T follicular helper cell (primary cell): ENCODE results near the gene TOM1L2.
A peak's percentile ranks its signal among the peaks of the same experiment; 100 is the strongest.
"Not testable (repeated sequence)": the region's sequence is repeated elsewhere in the genome, so short reads cannot be mapped to it uniquely, and the experiment has no call there.

Source experiments
- DNase-seq: peaks from one replicate; pipeline ENCODE4 v3.0.0-alpha.2; 2020; ENCODE audit warnings: low read depth

Gene TOM1L2

DNA sequence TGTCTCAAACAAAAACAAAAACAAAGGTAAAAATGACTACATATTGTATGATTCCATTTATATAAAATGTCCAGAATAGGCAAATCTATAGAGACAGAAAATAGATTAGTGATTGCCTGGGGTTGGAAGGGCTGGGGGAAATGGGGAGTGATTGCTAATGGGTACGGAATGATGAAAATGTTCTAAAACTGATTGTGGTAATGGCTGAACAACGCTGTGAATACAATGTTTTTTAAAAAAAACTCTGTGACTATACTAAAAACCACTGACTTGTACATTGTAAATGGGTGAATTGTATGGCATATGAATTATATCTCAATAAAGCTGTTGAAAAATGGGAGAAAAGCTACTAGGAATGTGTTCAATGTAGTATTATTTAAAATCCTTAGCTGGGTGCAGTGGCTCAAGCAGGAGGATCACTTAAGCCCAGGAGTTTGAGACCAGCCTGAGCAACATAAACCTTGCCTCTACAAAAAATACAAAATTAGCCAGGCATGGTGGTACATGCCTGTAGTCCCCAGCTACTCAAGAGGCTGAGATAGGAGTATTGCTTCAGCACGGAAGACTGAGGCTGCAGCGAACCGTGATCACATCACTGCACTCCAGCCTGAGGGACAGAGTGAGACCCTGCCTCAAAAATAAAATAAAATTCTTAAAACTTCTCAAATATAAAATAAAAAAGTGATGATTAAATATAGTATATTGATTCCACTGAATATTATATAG lies 47.9 kb downstream of the TOM1L2 start:
- no peak for DNase-seq

DNA sequence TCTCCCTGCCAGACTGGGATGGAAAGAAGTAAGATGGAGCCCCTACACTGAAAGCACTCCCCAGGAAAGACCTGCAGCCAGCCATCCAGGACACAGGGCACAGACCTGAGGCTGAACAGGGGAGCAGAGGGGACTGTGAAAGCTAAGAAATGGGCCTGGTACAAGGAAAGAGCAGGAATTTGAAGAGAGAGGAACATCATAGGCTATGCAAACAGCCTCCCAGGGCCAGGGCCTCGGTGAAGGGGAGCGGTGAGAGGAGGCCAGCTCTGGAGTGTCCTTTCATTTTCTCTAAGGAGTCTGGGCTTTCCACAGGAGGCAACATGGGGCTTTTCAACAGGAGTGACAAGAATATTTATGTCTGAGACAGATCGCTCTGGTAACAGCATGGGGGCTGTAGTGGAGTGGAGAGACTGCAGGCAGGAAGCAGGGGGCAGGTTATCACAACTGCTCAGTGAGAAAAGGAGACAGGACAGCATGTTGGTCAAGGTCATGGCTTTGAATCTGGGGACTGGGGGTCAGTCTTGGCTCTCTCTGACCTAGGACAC lies 50.1 kb downstream of the TOM1L2 start:
- no peak for DNase-seq

DNA sequence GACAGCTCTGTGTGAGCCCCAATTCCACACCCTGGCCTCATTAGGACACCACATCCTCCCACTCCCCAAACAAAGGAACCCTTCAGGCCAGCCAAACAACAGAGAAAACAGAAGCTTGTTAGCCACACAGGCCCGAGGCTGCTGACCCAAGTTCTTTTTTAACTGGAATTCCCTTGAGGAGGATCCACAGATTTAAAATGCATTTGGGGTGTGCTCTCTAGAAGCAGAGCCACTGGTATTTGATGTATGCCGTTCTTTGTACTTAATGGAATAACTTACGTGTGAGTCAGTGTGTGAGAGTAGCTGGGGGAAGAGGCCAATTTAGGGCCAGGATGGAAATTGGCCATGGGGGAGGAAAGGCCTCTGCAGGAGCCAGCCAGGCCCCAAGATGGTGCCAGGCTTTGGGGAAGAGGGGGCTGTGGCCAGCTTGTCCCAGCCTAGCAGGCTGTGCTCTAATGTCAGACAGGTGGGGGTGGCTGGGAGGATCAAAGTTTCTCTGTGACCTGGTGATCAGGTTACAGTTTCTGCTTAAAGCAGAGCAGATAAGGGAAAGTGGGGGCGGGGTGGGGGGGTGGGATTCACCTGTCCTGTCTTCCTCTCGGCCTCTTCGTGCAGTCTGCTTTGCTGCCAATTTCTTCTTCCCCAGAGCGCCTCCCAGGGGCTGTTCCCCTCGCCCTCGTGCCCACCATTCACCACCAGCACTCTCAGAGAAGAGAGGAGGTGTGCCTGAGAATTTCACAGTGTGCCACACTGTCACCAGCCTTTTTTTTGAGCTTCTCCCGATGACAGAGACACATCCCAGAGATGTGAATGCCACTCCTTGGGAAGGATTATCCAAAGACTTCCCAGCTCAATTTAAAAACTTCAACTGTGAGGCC lies 50.8 kb downstream of the TOM1L2 start:
- DNase-seq = no peak

DNA sequence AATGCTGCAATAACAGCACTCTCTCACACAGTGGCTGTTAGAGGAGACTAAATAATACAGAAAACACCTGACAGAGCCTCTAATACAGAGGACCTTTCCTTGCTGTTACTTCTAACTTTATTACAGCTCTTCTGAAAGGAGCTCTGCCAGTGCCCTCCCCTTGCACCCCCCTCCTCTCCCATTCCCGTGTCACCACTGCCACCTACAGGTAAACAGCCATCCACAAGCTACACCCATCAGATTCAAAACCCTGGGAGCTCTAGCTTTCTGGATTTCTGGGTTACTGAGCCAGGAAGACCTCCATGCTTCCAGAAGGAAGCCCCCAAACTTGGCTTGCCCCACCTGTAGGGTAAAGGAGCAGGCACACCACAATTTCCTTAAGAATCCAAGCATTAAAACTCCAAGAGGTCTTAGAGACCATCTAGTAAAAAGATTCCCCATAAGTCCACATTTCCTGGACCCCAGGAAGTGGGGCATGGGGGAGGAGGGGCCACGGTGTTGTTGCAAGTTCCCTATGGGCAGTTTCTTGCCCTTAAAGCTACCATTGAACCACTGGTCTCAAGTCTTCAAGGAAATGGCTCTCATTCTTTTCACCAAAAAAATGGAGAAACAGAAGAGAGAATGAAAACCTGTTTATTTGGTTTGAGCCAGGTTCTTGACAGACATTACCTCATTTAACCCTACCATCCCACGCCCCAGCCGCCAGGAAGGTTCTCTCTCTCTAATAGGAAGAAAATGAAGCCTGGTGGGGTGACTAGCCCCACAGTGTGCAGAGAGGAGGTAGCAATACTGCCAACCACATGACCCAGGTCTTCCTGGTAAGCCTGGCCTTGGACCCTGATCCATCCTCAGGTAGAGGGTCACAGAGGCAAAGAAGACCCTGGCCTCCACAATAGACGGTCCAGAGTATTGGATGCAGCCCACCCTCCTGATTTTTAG lies 52.8 kb downstream of the TOM1L2 start:
- DNase-seq = peak; percentile 60

DNA sequence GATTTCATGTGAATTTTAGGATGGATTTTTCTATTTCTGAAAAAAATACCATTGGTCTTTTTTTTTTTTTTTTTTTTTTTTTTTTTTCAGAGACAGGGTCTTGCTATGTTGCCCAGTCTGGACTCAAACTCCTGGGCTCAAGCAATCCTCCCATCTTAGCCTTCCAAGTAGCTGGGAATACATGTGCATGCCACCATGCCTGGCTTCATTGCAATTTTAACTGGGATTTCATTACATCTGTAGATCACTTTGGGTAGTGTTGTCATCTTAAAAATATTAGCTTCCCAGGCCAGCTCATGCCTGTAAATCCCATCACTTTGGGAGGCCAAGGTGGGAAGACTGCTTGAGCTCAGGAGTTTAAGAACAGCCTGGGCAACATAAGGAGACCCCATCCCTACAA lies 54.8 kb downstream of the TOM1L2 start:
- DNase-seq = no peak

DNA sequence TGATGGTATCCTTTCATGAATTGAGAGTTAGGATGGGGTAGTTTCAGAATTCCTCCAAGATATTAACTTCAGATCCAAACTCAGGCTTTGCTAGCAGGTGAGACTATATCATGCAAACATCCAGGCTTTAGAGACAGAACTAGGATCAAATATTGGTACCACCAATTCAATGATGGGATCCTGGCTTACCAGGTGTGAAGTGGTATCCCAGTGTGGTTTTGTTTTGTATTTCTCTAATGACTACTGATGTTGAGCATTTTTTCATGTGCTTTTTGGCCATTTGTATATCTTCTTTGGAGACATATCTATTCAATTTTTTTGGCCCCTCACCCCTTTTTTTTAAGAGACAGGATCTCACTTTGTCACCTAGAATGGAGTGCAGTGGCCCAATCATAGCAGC lies 57.0 kb downstream of the TOM1L2 start:
- DNase-seq = no peak

DNA sequence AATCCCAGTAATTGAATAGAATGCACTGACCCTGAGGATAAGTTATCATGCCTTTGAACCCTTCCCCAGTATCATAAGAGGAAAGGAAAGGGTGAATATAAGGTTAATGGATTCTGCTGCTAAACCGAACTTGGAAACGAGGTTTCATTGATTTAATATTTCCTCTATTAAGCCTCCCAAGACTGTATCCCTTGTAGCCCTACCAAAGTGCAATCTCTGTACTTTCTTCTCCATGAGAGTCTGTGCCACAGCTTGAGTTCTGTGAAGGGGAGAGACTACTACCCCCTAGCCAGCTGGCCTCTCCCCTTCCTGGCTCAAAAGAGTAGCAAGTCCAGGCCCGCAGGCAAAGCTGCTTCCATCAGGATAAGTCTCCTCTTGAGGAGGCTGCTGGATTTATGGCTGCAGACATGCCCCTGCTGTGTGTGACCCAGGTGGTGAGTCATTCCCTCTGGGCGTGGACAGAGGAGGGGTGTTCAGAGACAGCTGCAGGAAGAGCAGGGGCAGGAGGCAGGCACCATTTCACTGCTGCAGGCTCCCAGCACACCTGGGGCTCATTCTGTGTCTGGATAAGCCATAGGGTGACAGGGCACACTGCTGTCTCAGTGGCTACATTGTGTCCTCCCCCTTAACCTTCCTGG lies 58.4 kb downstream of the TOM1L2 start:
- DNase-seq = no peak

DNA sequence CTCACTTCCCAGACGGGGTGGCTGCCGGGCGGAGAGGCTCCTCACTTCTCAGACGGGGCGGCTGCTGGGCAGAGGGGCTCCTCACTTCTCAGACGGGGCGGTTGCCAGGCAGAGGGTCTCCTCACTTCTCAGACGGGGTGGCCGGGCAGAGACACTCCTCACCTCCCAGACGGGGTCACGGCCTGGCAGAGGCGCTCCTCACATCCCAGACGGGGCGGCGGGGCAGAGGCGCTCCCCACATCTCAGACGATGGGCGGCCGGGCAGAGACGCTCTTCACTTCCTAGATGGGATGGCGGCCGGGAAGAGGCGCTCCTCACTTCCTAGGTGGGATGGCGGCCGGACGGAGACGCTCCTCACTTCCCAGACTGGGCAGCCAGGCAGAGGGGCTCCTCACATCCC lies 59.9 kb downstream of the TOM1L2 start:
- not testable (repeated sequence) for DNase-seq

DNA sequence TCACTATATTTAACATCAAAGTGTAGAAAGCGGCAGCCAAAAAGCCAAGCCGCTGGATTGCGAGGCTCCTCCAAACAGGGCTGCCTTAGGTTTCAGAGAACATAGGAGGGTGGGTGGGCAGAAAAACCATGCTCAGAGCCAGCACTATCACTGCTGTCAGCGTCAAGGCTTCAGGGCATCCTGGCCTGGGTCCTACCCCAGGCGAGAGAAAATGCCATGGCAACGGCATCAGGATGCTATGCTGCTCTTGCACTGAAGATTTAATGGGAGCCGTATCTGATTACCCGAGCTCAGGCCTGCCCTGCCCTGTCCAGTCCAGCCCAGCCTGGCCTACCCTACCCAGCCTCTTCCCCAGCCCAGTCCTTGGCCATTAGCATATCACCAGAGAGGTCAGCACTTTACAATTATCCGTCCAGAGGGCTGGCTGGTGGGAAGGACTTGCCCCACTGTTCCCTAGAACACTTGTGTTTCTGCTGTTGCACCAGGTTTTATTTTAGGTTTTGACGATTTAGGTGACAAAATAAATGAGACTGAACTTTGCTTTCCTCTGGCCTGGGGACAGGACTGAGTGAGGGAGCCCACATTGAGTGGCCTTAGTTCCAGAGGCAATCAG lies 61.1 kb downstream of the TOM1L2 start:
- no peak for DNase-seq

DNA sequence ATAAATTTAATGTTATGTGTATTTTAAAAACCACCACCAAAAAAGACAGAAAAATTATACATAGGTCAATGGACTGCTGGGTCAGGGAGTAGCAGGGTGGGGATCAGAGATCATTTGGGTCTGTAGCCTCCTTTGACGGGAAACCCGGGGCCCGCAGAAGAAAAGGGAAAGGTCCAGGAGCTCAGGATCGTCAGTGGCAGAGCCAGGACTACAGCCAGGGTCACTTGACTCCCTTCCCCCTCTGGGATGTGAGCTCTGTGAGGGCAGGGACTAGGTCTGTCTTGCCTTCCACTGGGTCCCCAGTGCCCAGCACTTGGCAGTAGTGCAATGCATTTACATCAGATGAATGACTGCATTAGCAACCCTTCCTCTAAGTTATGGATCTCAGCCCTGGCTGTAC lies 62.1 kb downstream of the TOM1L2 start:
- no peak for DNase-seq

DNA sequence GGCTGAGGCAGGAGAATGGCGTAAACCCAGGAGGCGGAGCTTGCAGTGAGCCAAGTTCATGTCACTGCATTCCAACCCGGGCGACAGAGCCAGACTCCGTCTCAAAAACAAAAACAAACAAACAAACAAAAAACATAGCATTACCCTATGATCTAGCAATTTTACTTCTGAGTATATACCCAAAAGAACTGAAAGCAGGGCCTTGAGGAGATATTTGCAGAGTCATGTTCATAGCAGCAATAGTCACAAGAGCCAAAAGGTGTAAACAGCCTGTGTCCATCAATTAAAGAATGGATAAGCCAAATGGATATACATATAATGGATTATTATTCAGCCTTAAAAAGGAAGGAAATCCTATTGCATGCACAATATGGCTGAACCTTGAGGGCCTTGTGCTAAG lies 63.1 kb downstream of the TOM1L2 start:
- no peak for DNase-seq

DNA sequence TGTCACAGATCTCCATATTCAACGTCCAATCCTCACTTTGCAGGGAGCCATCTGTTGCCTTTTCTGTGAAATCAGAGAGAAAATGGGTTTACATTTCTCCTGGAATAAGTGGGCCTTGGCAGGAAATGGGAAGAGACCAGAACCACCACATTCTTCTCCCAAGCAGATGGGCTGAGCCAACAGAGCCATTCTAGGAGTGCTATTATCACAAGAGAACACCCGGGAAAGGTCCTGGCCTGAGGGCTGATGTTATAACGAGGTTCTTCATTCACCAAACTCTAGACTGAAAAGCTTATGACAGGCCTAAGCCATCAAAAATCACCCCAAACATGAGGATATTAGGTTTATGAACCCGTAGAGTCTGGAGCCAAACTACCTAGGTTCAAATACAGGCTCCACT lies 64.7 kb downstream of the TOM1L2 start:
- DNase-seq = no peak

DNA sequence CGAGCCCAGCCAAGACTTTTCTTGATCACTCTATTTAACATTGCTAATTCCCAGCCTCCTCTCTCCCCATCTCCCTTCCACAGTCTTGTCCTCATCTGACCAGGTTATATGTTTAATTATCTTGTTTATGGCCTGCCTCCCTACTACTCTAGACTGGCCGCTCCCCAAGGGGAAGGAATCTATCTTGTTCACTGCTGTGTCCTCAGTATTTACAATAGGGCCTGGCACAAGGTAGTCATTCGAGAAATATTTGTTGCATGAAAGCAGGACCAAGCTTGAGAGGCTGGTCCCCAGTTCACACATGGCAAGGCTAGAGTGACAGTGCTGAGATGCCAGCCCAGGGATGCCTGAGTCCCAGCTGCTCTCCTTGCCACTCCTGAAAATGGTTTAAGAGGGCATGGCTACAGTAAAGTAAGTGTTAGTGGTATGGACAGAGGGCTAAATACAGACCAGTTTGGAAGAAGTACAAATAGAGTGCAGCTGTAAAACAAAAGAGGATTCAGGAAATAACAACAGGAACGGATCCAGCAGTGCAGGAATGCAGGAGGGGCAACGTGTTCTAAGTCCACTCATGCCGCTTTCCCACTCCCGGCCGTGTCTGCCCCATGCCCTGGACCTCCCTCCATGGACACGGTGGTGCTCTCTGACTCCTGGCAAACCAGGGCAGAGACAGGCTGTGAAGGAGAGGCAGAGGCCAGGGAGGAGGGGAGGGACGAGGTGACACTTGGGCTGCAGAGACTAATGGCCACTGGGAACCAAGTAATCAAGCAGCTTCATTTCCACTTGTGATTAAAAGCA lies 65.6 kb downstream of the TOM1L2 start:
- no peak for DNase-seq

DNA sequence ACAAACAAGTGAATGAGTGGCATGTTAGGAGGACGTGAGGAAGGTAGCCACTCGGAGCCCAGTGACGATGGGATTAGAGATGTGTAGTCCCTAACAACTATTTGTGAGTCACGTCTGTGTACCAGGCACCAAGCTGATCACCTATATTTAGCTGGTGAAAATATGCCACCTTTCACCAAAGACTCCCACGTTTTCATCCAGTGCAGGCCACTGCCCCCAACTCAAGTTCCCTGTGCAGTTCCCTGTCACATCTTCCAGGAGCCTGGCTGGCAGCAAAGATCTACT lies 67.2 kb downstream of the TOM1L2 start:
- no peak for DNase-seq

DNA sequence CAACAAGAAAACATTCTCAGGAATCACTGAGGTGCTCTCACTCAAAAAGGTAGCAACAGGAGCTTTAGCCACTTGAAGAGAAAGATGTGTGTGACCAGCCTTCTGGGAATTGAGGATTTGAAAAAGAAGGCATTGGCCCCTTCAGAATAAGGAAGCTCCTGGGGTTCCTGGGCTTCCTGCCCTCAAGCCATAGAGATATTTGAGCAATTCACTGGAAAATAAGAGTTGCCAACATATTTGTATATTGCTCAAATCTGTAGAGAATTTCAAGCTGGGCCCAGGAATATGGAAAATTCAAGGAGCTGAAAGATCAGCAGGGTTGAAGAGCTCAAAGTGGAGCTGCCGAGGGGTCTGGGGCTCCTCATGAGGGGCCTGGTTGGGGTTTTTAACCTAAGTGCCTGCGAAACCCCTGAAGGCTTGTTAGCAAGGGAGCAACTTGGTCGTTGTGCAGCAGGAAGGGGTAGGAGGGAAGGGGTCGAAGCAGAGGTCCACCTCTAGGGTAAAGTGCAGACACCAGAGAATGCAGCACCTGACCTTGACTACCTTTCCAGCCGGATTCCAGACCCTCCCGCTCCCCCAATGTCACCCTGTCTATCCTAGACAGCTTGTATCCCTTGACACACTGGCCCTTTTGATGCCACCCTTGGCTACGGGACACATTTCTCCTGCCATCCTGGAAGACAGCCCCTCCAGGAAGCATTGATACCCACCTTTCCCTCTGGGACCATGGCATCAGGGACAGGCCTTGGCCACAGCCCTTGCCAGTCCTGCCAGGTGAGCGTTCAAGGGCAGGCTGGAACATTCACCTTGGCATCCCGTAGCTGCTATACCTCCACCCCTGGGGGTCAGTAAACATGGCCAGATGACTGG lies 67.8 kb downstream of the TOM1L2 start:
- no peak for DNase-seq

DNA sequence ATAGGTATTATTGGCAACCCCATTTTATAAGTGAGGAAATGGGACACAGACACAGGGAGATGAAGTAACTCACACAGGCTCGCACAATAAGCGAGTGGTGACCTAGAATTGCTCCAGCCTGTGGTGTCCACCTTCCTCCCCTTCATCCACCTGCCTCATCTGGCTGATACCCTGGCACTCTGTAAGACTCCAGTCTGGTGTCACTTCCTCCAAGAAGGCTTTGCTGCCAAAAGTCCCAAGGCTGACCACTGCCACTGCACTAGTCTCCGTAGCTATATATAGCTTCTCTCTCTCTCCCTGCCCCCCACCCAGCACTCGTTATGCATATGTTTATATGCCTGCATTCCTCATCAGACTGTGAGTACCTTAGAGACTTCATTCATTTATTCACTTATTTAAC lies 69.3 kb downstream of the TOM1L2 start:
- DNase-seq = no peak

DNA sequence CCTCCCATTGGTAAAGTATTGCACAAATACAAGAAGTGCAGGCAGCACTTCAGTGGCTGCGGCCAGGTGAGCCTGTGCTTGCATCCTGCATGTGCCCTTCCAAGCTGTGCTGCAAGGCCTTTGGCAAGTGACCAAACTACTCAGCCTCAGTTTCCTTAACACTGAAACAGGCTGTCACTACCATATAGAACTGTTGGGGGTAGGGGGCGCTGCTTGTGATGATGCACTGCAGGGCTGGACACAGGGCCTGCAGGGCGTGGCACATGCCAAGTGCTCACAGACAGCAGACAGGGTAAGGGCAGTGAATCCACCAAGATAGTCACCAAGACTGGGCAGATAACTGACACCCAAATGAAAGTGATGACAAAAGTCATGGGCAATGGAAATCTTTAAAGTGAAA lies 69.8 kb downstream of the TOM1L2 start:
- DNase-seq = no peak

DNA sequence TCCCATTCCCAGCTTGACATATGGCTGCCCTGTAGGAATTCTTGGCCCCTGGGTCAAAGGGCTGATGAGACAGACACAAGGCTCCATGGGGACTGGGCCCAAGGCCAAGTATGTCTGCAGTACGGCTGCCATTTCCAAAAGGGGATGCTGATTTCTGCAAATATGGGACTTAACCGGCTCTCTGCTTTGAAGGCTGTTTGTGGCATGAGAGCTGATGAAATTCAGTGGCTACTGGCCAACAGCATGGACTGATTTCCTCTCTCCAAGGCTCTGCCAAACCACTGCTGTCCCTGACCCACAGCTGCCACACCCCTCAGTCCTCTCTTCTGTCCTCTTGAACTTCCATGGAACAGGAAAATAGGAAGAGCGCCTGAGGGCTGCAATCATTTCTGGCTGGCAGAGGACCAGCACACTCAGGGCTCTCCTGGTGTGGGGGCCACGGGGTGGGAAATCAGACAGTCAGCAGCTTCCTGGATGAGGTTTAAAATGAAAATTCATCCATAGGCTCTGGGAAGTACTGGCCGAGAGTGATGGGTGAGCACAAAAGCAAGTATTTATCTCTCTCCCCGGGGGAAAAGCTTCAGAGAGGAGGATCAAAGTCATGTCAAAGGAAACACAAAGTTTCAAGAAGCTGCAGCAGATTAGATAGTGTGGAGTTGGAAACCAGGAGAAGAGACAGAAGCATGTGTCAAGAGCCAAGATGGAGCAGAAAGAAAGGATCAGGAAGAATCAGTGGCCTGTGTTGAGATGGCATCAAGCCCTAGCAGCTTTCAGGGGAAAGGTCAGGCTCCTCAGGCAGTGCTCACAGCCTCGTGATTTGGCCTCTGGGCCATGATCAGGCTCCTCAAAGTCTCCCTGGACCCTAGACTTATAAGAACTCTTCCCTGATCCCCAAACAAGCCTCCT lies 71.3 kb downstream of the TOM1L2 start:
- DNase-seq = no peak
